GM23338 (cell line): ENCODE measurements around the gene ZNF445. TPM values are rescaled to one million over a fixed set of nuclear protein-coding genes. Genes with fewer than 3 reads are reported as not detected.

Source experiments
- ATAC-seq: fragments of 200-7000 bp; cut with Tn5 transposase; 3 replicates; pipeline ENCODE4 v1.9.1; 2020
- DNase-seq: peaks from one replicate; pipeline ENCODE4 v3.0.0-alpha.2; 2015; ENCODE audit warnings: low spot score
- H2AFZ ChIP-seq: fragments of 200-600 bp; sonication (generic); 2 replicates; pipeline ENCODE4 v1.8.0; 2016; ENCODE audit warnings: antibody characterized with exemption, mild to moderate bottlenecking, moderate library complexity
- H3F3A ChIP-seq: fragments of 200-600 bp; sonication (generic); replicated peaks from 2 replicates; pipeline ENCODE4 v1.8.0; 2017; ENCODE audit warnings: antibody characterized with exemption, mixed run types, low read depth
- H3K27ac ChIP-seq: fragments of 200-600 bp; sonication (generic); 2 replicates; pipeline ENCODE4 v1.6.1; 2016; ENCODE audit warnings: low read depth
- H3K27me3 ChIP-seq: fragments of 200-600 bp; sonication (generic); 2 replicates; pipeline ENCODE4 v1.8.0; 2016; ENCODE audit warnings: mild to moderate bottlenecking, mixed run types, moderate library complexity; ENCODE audit not compliant: insufficient read depth
- H3K36me3 ChIP-seq: fragments of 200-600 bp; sonication (generic); 2 replicates; pipeline ENCODE4 v1.8.0; 2016; ENCODE audit warnings: mild to moderate bottlenecking; ENCODE audit not compliant: insufficient read depth
- H3K4me1 ChIP-seq: fragments of 200-600 bp; sonication (generic); 2 replicates; pipeline ENCODE4 v1.8.0; 2016; ENCODE audit warnings: mild to moderate bottlenecking, moderate library complexity; ENCODE audit not compliant: insufficient read depth
- H3K4me2 ChIP-seq: fragments of 200-600 bp; sonication (generic); 2 replicates; pipeline ENCODE4 v1.7.1; 2017; ENCODE audit warnings: mixed run types
- H3K4me3 ChIP-seq: fragments of 200-600 bp; sonication (generic); 2 replicates; pipeline ENCODE4 v1.6.1; 2016; ENCODE audit warnings: mixed run types
- H3K79me2 ChIP-seq: fragments of 200-600 bp; sonication (generic); replicated peaks from 2 replicates; pipeline ENCODE4 v1.8.0; 2017; ENCODE audit warnings: mild to moderate bottlenecking; ENCODE audit not compliant: insufficient read depth
- H3K9me2 ChIP-seq: fragments of 200-600 bp; sonication (generic); 2 replicates; pipeline ENCODE4 v1.8.0; 2017; ENCODE audit not compliant: insufficient read depth
- H4K20me1 ChIP-seq: fragments of 200-600 bp; sonication (generic); replicated peaks from 2 replicates; pipeline ENCODE4 v1.8.0; 2017; ENCODE audit warnings: mild to moderate bottlenecking; ENCODE audit not compliant: insufficient read depth
- H3K27ac Mint-ChIP-seq: 2 replicates; pipeline ENCODE4 v1.8.0; 2020; ENCODE audit warnings: inconsistent platforms, mild to moderate bottlenecking, moderate library complexity, mixed read lengths
- H3K27me3 Mint-ChIP-seq: 3 replicates; pipeline ENCODE4 v1.8.0; 2022; ENCODE audit warnings: low read depth, mild to moderate bottlenecking, moderate library complexity, mixed read lengths, inconsistent platforms; ENCODE audit not compliant: insufficient read depth, poor library complexity
- H3K36me3 Mint-ChIP-seq: 3 replicates; pipeline ENCODE4 v1.8.0; 2021; ENCODE audit warnings: low read depth, mild to moderate bottlenecking, inconsistent platforms, moderate library complexity, mixed read lengths
- H3K4me1 Mint-ChIP-seq: 3 replicates; pipeline ENCODE4 v1.8.0; 2020; ENCODE audit warnings: mild to moderate bottlenecking, inconsistent platforms, mixed read lengths
- H3K4me3 Mint-ChIP-seq: 3 replicates; pipeline ENCODE4 v1.8.0; 2021; ENCODE audit warnings: moderate library complexity, mild to moderate bottlenecking, inconsistent platforms, mixed read lengths
- H3K9me3 Mint-ChIP-seq: 3 replicates; pipeline ENCODE4 v1.8.0; 2020; ENCODE audit warnings: moderate library complexity, mild to moderate bottlenecking, inconsistent platforms, mixed read lengths
- CREB1 ChIP-seq: fragments of 250-450 bp; sonication (Bioruptor Pico); IDR thresholded peaks from 2 replicates; pipeline ENCODE4 v1.5.0; 2020; ENCODE audit warnings: low read depth, mild to moderate bottlenecking, moderate library complexity
- CTCF ChIP-seq, 2 experiments: fragments of 200-600 bp in 1 of 2; sonication (generic) in 1 of 2; conservative IDR thresholded peaks; 2 replicates each; pipeline versions ENCODE4 v1.5.1 to v1.6.1; 2016 to 2017; ENCODE audit warnings: antibody characterized with exemption in 2 of 2, low read depth in 2 of 2, mild to moderate bottlenecking in 2 of 2, moderate library complexity in 1 of 2
- ETS1 ChIP-seq: IDR thresholded peaks from 2 replicates; pipeline ENCODE4 v1.6.1; 2016; ENCODE audit warnings: antibody characterized with exemption
- EZH2phosphoT487 ChIP-seq: fragments of 200-600 bp; sonication (generic); IDR thresholded peaks from one replicate; pipeline ENCODE4 v1.8.1; 2018; ENCODE audit warnings: antibody characterized with exemption; ENCODE audit not compliant: unreplicated experiment
- JUNB ChIP-seq: IDR thresholded peaks from one replicate; pipeline ENCODE4 v1.6.1; 2016; ENCODE audit warnings: antibody characterized with exemption; ENCODE audit not compliant: unreplicated experiment
- NANOG ChIP-seq: IDR thresholded peaks from 2 replicates; pipeline ENCODE4 v1.6.1; 2016; ENCODE audit warnings: antibody characterized with exemption, borderline replicate concordance
- POLR2AphosphoS5 ChIP-seq: IDR thresholded peaks from 2 replicates; pipeline ENCODE4 v1.6.1; 2016; ENCODE audit warnings: antibody characterized with exemption, low read depth
- STAT1 ChIP-seq: IDR thresholded peaks from one replicate; pipeline ENCODE4 v1.6.1; 2016; ENCODE audit warnings: antibody characterized with exemption; ENCODE audit not compliant: unreplicated experiment
- polyA plus RNA-seq: library from polyadenylated mRNA; unstranded; fragments of >200 nt; fragmentation: Nextera tagmentation; extraction: Ambion mirVana; gene quantifications from 2 replicates; pipeline ENCODE4 v1.2.1, GENCODE V29; 2016
- total RNA-seq: library from RNA; depleted of rRNA; stranded (reverse); fragments of >200 nt; shearing (Covaris generic); gene quantifications from 2 replicates; pipeline ENCODE4 v1.2.3, GENCODE V29; 2014
- TF ChIP-seq, protein P1 (sequence below): fragments of 250-450 bp; sonication (Bioruptor Pico); IDR thresholded peaks from 2 replicates; pipeline ENCODE4 v1.5.0; 2020; ENCODE audit warnings: mild to moderate bottlenecking, moderate library complexity

The ZNF445 gene
- total and polyA plus RNA-seq, 2 experiments from 2014 or later = 2.7 to 16.6 TPM

DNA sequence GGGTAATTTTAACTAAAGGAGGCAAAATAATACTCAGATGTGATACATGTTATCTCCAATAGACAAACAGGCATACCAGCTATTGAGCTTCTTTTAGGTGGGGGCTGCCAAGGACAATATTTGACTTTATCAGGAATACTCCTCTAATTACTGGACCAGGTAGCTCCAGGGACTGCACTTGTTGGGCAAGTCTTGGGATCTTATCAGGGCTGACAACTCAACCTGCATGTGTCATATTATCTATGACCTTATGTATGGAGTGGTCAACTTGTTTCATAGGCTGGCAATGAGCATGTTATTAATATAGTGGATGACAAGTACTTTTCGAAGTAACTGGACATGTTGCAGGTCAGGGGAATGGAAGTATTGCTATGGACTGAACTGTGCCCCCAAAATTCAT lies 15.0 kb upstream of the ZNF445 start (continued):
- TF ChIP-seq, protein P1, sequence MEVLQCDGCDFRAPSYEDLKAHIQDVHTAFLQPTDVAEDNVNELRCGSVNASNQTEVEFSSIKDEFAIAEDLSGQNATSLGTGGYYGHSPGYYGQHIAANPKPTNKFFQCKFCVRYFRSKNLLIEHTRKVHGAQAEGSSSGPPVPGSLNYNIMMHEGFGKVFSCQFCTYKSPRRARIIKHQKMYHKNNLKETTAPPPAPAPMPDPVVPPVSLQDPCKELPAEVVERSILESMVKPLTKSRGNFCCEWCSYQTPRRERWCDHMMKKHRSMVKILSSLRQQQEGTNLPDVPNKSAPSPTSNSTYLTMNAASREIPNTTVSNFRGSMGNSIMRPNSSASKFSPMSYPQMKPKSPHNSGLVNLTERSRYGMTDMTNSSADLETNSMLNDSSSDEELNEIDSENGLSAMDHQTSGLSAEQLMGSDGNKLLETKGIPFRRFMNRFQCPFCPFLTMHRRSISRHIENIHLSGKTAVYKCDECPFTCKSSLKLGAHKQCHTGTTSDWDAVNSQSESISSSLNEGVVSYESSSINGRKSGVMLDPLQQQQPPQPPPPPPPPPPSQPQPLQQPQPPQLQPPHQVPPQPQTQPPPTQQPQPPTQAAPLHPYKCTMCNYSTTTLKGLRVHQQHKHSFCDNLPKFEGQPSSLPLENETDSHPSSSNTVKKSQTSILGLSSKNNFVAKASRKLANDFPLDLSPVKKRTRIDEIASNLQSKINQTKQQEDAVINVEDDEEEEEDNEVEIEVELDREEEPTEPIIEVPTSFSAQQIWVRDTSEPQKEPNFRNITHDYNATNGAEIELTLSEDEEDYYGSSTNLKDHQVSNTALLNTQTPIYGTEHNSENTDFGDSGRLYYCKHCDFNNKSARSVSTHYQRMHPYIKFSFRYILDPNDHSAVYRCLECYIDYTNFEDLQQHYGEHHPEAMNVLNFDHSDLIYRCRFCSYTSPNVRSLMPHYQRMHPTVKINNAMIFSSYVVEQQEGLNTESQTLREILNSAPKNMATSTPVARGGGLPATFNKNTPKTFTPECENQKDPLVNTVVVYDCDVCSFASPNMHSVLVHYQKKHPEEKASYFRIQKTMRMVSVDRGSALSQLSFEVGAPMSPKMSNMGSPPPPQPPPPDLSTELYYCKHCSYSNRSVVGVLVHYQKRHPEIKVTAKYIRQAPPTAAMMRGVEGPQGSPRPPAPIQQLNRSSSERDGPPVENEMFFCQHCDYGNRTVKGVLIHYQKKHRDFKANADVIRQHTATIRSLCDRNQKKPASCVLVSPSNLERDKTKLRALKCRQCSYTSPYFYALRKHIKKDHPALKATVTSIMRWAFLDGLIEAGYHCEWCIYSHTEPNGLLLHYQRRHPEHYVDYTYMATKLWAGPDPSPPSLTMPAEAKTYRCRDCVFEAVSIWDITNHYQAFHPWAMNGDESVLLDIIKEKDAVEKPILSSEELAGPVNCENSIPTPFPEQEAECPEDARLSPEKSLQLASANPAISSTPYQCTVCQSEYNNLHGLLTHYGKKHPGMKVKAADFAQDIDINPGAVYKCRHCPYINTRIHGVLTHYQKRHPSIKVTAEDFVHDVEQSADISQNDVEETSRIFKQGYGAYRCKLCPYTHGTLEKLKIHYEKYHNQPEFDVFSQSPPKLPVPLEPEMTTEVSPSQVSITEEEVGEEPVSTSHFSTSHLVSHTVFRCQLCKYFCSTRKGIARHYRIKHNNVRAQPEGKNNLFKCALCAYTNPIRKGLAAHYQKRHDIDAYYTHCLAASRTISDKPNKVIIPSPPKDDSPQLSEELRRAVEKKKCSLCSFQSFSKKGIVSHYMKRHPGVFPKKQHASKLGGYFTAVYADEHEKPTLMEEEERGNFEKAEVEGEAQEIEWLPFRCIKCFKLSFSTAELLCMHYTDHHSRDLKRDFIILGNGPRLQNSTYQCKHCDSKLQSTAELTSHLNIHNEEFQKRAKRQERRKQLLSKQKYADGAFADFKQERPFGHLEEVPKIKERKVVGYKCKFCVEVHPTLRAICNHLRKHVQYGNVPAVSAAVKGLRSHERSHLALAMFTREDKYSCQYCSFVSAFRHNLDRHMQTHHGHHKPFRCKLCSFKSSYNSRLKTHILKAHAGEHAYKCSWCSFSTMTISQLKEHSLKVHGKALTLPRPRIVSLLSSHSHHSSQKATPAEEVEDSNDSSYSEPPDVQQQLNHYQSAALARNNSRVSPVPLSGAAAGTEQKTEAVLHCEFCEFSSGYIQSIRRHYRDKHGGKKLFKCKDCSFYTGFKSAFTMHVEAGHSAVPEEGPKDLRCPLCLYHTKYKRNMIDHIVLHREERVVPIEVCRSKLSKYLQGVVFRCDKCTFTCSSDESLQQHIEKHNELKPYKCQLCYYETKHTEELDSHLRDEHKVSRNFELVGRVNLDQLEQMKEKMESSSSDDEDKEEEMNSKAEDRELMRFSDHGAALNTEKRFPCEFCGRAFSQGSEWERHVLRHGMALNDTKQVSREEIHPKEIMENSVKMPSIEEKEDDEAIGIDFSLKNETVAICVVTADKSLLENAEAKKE (CRISPR knock-in tag) = no peak
- TF ChIP-seq JUNB (no peak), POLR2AphosphoS5 (no peak), NANOG (no peak), STAT1 (no peak), EZH2phosphoT487 (no peak)

DNA sequence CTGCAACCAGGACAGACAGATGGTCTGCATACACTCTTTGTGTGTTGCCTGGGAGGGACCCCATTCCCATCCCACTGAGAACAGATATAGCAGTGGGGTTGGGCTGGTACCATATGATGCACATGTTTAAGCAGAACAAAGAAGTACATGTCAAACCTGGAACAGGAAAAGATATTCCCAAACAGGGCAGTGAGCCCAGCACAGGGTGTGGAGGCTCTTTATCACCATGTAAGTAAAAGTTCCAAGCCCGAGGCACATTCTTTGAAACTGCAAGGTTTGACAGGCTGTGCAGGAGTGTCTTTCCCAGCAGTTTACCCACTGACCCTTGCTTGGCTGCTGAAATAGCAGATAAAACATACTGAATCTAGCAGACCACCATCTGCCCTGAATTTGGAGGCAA lies 5.3 kb upstream of the ZNF445 start:
- peaks cover 5% of the 10 kb centered on the region for H3K4me1 ChIP-seq
- Mint-ChIP-seq H3K4me3 (no peak overlapping the region), H3K9me3 (peaks cover 5% of the 10 kb centered on the region; the same call in 1 of the 3 replicates), H3K27ac (no peak overlapping the region), H3K4me1 (peaks cover 18% of the 10 kb centered on the region), H3K36me3 (peaks cover 3% of the 10 kb centered on the region; the same call in 2 of the 3 replicates), H3K27me3 (no peaks in the 10 kb centered on the region)
- no peak overlapping the region for H3K27ac ChIP-seq
- H3K27me3 ChIP-seq = no peaks in the 10 kb centered on the region
- no peak for DNase-seq
- no peak overlapping the region for H3K4me3 ChIP-seq
- H2AFZ ChIP-seq = no peak overlapping the region
- H4K20me1 ChIP-seq = no peaks in the 10 kb centered on the region
- H3K9me2 ChIP-seq = peaks cover 9% of the 10 kb centered on the region
- no peaks in the 10 kb centered on the region for H3K79me2 ChIP-seq
- no peak overlapping the region for H3K4me2 ChIP-seq
- no peaks in the 10 kb centered on the region for H3K36me3 ChIP-seq
- ATAC-seq = no peak
- H3F3A ChIP-seq = no peaks in the 10 kb centered on the region
- no peak for TF ChIP-seq ETS1
- TF ChIP-seq CREB1 (CRISPR knock-in tag) = no peak
- no peak for TF ChIP-seq CTCF (conservative IDR thresholded peaks at IDR 0.05; ENCODE audit: low read depth in 2 of 2)
